HCT116 (cell line): ENCODE measurements around the gene MUC15. TPM values are rescaled to one million over a fixed set of nuclear protein-coding genes. Genes with fewer than 3 reads are reported as not detected.

ENCODE experiments used
- ATAC-seq: fragments of 200-7000 bp; cut with Tn5 transposase; 2 replicates; pipeline ENCODE4 v1.9.1; 2020; ENCODE audit warnings: mild to moderate bottlenecking, moderate library complexity
- BruUV-seq: library from RNA; stranded (reverse); fragments of 400-500 nt; replicated peaks from 2 replicates; lab custom pipeline; 2021; lab: Mats Ljungman, UMichigan
- CTCF ChIA-PET: fragments of 300-600 bp; sonication (Branson Sonifier 250); formaldehyde crosslinking; loops from one replicate; lab custom pipeline; 2021; ENCODE audit warnings: antibody characterized with exemption; lab: Charles Lee
- POLR2A ChIA-PET: fragments of 300-600, 350-600 bp; sonication (Branson Sonifier 250); formaldehyde crosslinking; loops from one replicate; lab custom pipeline; 2021; ENCODE audit warnings: antibody characterized with exemption; lab: Charles Lee
- RAD21 ChIA-PET, 2 experiments: fragments of 300-600 bp; sonication (Branson Sonifier 250); formaldehyde crosslinking; loops; one replicate each; lab custom pipeline; 2023; ENCODE audit warnings: low total read pairs in 2 of 2; ENCODE audit not compliant: uncharacterized antibody in 2 of 2, unreplicated experiment in 2 of 2, low non-redundant PET in 1 of 2; lab: Charles Lee
- DNase-seq: peaks from one replicate; pipeline ENCODE4 v3.0.0-alpha.2; 2010; ENCODE audit warnings: low read depth, low spot score
- H2AFZ ChIP-seq: fragments of 200-600 bp; shearing (Covaris generic), sonication (generic); 2 replicates; pipeline ENCODE4 v1.6.1; 2017; ENCODE audit warnings: low read depth, mixed run types, mixed read lengths, antibody characterized with exemption, low read length; ENCODE audit not compliant: poor library complexity, severe bottlenecking
- H3K27ac ChIP-seq: 2 replicates; pipeline ENCODE4 v1.5.1; 2012; ENCODE audit warnings: low read depth, low read length
- H3K27me3 ChIP-seq: fragments of 200-600 bp; sonication (generic); 2 replicates; pipeline ENCODE4 v1.6.1; 2016; ENCODE audit warnings: mixed run types, low read length, mixed read lengths; ENCODE audit not compliant: insufficient read depth
- H3K36me3 ChIP-seq, 2 experiments: fragments of 200-500 bp in 1 of 2; fragments of 200-600 bp in 1 of 2; sonication (Bioruptor generic) in 1 of 2; sonication (generic) in 1 of 2; 2 replicates each; pipeline versions ENCODE4 v1.5.1 to v1.6.1; 2014 to 2016; ENCODE audit warnings: low read length in 2 of 2, inconsistent platforms in 1 of 2, mixed read lengths in 1 of 2, mixed run types in 1 of 2; ENCODE audit not compliant: insufficient read depth in 2 of 2, control insufficient read depth in 1 of 2
- H3K4me1 ChIP-seq, 2 experiments: fragments of 200-600 bp in 1 of 2; sonication (generic) in 1 of 2; 2 replicates each; pipeline versions ENCODE4 v1.5.1 to v1.6.1; 2012 to 2017; ENCODE audit warnings: low read length in 2 of 2, inconsistent platforms in 1 of 2, mild to moderate bottlenecking in 1 of 2, mixed read lengths in 1 of 2, mixed run types in 1 of 2, moderate library complexity in 1 of 2; ENCODE audit not compliant: insufficient read depth in 2 of 2, control insufficient read depth in 1 of 2
- H3K4me2 ChIP-seq: fragments of 200-600 bp; sonication (generic); 2 replicates; pipeline ENCODE4 v1.6.1; 2017; ENCODE audit warnings: mixed run types, low read length, mixed read lengths
- H3K4me3 ChIP-seq, 2 experiments: fragments of 200-600 bp in 1 of 2; sonication (generic) in 1 of 2; replicated peaks in 1 of 2; 2 replicates each; pipeline ENCODE4 v1.5.1; 2011 to 2016; ENCODE audit warnings: low read length in 2 of 2, control low read depth in 1 of 2, low read depth in 1 of 2, mild to moderate bottlenecking in 1 of 2, mixed read lengths in 1 of 2, mixed run types in 1 of 2
- H3K79me2 ChIP-seq: fragments of 200-600 bp; sonication (generic); 2 replicates; pipeline ENCODE4 v1.6.1; 2017; ENCODE audit warnings: mild to moderate bottlenecking, mixed run types, low read length, moderate library complexity, mixed read lengths; ENCODE audit not compliant: insufficient read depth
- H3K9ac ChIP-seq: fragments of 200-600 bp; sonication (generic); 2 replicates; pipeline ENCODE4 v1.6.1; 2016; ENCODE audit warnings: low read length, mixed read lengths
- H3K9me2 ChIP-seq: fragments of 200-600 bp; sonication (generic), shearing (Covaris generic); 2 replicates; pipeline ENCODE4 v1.6.1; 2017; ENCODE audit warnings: mixed run types, mild to moderate bottlenecking, moderate library complexity; ENCODE audit not compliant: insufficient read depth
- H3K9me3 ChIP-seq, 2 experiments: fragments of 200-500 bp in 1 of 2; fragments of 200-600 bp in 1 of 2; sonication (Bioruptor generic) in 1 of 2; sonication (generic) in 1 of 2; 2 replicates each; pipeline ENCODE4 v1.6.1; 2014 to 2017; ENCODE audit warnings: low read length in 2 of 2, mixed read lengths in 2 of 2, inconsistent platforms in 1 of 2, low read depth in 1 of 2, mild to moderate bottlenecking in 1 of 2, mixed run types in 1 of 2, moderate library complexity in 1 of 2; ENCODE audit not compliant: control insufficient read depth in 1 of 2, insufficient read depth in 1 of 2
- H4K20me1 ChIP-seq: fragments of 200-600 bp; sonication (generic), shearing (Covaris generic); 2 replicates; pipeline ENCODE4 v1.6.1; 2017; ENCODE audit warnings: mixed run types, mild to moderate bottlenecking, moderate library complexity; ENCODE audit not compliant: insufficient read depth
- ATF3 ChIP-seq: IDR thresholded peaks from 2 replicates; pipeline ENCODE4 v1.6.1; 2012
- CBX3 ChIP-seq: IDR thresholded peaks from 2 replicates; pipeline ENCODE4 v1.6.1; 2012; ENCODE audit warnings: low read depth
- CEBPB ChIP-seq: IDR thresholded peaks from 2 replicates; pipeline ENCODE4 v1.6.1; 2012; ENCODE audit warnings: low read depth
- CTCF ChIP-seq, 3 experiments: fragments of 200-600 bp in 1 of 3; sonication (generic) in 1 of 3; IDR thresholded peaks in 2 of 3; conservative IDR thresholded peaks in 1 of 3; 2 replicates each; pipeline ENCODE4 v1.5.1; 2012 to 2017; ENCODE audit warnings: low read depth in 2 of 3, low read length in 2 of 3, antibody characterized with exemption in 1 of 3, borderline replicate concordance in 1 of 3, control low read depth in 1 of 3, mild to moderate bottlenecking in 1 of 3, mixed read lengths in 1 of 3, mixed run types in 1 of 3, moderate library complexity in 1 of 3; ENCODE audit not compliant: insufficient read depth in 1 of 3
- EGR1 ChIP-seq: IDR thresholded peaks from 2 replicates; pipeline ENCODE4 v1.6.1; 2012; ENCODE audit warnings: low read depth
- ELF1 ChIP-seq: IDR thresholded peaks from 2 replicates; pipeline ENCODE4 v1.6.1; 2012; ENCODE audit warnings: low read depth, borderline replicate concordance
- EZH2 ChIP-seq: fragments of 200-600 bp; sonication (generic); IDR thresholded peaks from 2 replicates; pipeline ENCODE4 v1.6.1; 2017; ENCODE audit warnings: antibody characterized with exemption, mixed run types
- FOSL1 ChIP-seq: IDR thresholded peaks from 2 replicates; pipeline ENCODE4 v1.6.1; 2012; ENCODE audit warnings: low read depth
- JUND ChIP-seq: IDR thresholded peaks from 2 replicates; pipeline ENCODE4 v1.6.1; 2012
- MAX ChIP-seq: IDR thresholded peaks from 2 replicates; pipeline ENCODE4 v1.6.1; 2012
- POLR2A ChIP-seq: IDR thresholded peaks from 2 replicates; pipeline ENCODE4 v1.7.0; 2011; ENCODE audit warnings: borderline replicate concordance; ENCODE audit not compliant: insufficient read depth, insufficient read length; ENCODE audit errors: extremely low read depth
- POLR2AphosphoS5 ChIP-seq: IDR thresholded peaks from 2 replicates; pipeline ENCODE4 v1.6.1; 2011; ENCODE audit warnings: mild to moderate bottlenecking, low read depth, low read length, moderate library complexity
- RAD21 ChIP-seq: IDR thresholded peaks from 2 replicates; pipeline ENCODE4 v1.6.1; 2012; ENCODE audit warnings: low read depth, mild to moderate bottlenecking
- SIN3A ChIP-seq: IDR thresholded peaks from 2 replicates; pipeline ENCODE4 v1.6.1; 2012; ENCODE audit warnings: low read depth
- SRF ChIP-seq: IDR thresholded peaks from 2 replicates; pipeline ENCODE4 v1.6.1; 2012; ENCODE audit warnings: low read depth
- TCF7L2 ChIP-seq: IDR thresholded peaks from 2 replicates; pipeline ENCODE4 v1.7.0; 2011; ENCODE audit warnings: borderline replicate concordance, inconsistent platforms; ENCODE audit not compliant: insufficient read depth, insufficient read length; ENCODE audit errors: extremely low read depth
- YY1 ChIP-seq: IDR thresholded peaks from 2 replicates; pipeline ENCODE4 v1.6.1; 2011; ENCODE audit warnings: low read length, low read depth, moderate library complexity, mild to moderate bottlenecking; ENCODE audit not compliant: insufficient replicate concordance; ENCODE audit errors: extremely low read depth
- ZBTB33 ChIP-seq: IDR thresholded peaks from 2 replicates; pipeline ENCODE4 v1.6.1; 2011; ENCODE audit warnings: mild to moderate bottlenecking, low read length, moderate library complexity; ENCODE audit not compliant: insufficient replicate concordance; ENCODE audit errors: extremely low read depth
- ZFX ChIP-seq: fragments of 450-650 bp; IDR thresholded peaks from 2 replicates; pipeline ENCODE4 v1.6.1; 2017
- ZNF274 ChIP-seq: fragments of 200-500 bp; sonication (Bioruptor generic); IDR thresholded peaks from 2 replicates; pipeline ENCODE4 v1.6.1; 2014; ENCODE audit warnings: mild to moderate bottlenecking, low read depth, low read length, inconsistent platforms
- intact Hi-C: fragments of 100-400 bp; cut with micrococcal nuclease; formaldehyde crosslinking; loops from 2 replicates; pipeline ENCODE4 v1.10.0; 2022
- total RNA-seq: library from RNA; stranded (reverse); gene quantifications from one replicate; pipeline ENCODE4 v1.2.1, GENCODE V29; 2021; ENCODE audit not compliant: unreplicated experiment

The MUC15 gene
- total RNA-seq, 1 experiment from 2014 or later: not detected

- POLR2A ChIA-PET: no interaction called here
- Histone ChIP-seq H3K4me1 (no peaks in the 10 kb centered on the region), H4K20me1 (no peaks in the 10 kb centered on the region), H3K79me2 (no peaks in the 10 kb centered on the region), H3K4me2 (no peak overlapping the region), H3K9ac (no peak overlapping the region), H3K9me2 (no peaks in the 10 kb centered on the region), H3K9me3 (peaks cover 0 to 13% of the 10 kb centered on the region in 2 experiments; a peak in 1 of 4 replicates), H3K4me3 (no peak overlapping the region), H3K27me3 (no peaks in the 10 kb centered on the region), H2AFZ (no peak overlapping the region), H3K27ac (no peak overlapping the region), H3K36me3 (no peaks in the 10 kb centered on the region; a peak in 1 of 4 replicates)
- RAD21 ChIA-PET: no interaction called here
- ATAC-seq: no peak
- intact Hi-C loops: no loop called here
- CTCF ChIA-PET: no interaction called here
- TF ChIP-seq ELF1 (no peak), YY1 (no peak), CBX3 (no peak), EZH2 (no peak), ZBTB33 (no peak), JUND (no peak), CEBPB (no peak), EGR1 (no peak), SRF (no peak), ZNF274 (no peak), FOSL1 (no peak), CTCF (IDR thresholded peaks at IDR 0.05 in 2 of 3, conservative IDR thresholded peaks at IDR 0.05 in 1 of 3; ENCODE audit: borderline replicate concordance in 1 of 3, insufficient read depth in 1 of 3, low read depth in 2 of 3, low read length in 2 of 3) (no peak), MAX (no peak), TCF7L2 (no peak), ATF3 (no peak), SIN3A (no peak), RAD21 (no peak), ZFX (no peak), POLR2AphosphoS5 (no peak), POLR2A (no peak)
- DNase-seq: no peak
- no TSS peak for BruUV-seq
These were observed 15.5 kb downstream of the MUC15 start for GRCh38 chr11:26556582-26556981.
